HUDEP-2 (cell line): ENCODE results near the gene TEAD3.
"Not testable (repeated sequence)": the region's sequence is repeated elsewhere in the genome, so short reads cannot be mapped to it uniquely, and the experiment has no call there.

ENCODE experiments used
- DNase-seq, 76 experiments: peaks; one replicate each; lab custom pipeline; 2025; ENCODE audit not compliant: unreplicated experiment in 76 of 76; lab: John Stamatoyannopoulos, UW

Gene TEAD3

GRCh38 chr6:35452183-35453090 lies 44.4 kb downstream of the TEAD3 start, which contains the start of gene FANCE:
Gene FANCE, plus strand, starts transcription at chr6:35452338. Its CDS starts 208 bp downstream, at chr6:35452546.
- peak in 75 of 76 experiments; percentile 44 to 100 (median 96) for DNase-seq

- no peak for DNase-seq
Observed at GRCh38 chr6:35451354-35452182, 45.3 kb downstream of the TEAD3 start.

DNA sequence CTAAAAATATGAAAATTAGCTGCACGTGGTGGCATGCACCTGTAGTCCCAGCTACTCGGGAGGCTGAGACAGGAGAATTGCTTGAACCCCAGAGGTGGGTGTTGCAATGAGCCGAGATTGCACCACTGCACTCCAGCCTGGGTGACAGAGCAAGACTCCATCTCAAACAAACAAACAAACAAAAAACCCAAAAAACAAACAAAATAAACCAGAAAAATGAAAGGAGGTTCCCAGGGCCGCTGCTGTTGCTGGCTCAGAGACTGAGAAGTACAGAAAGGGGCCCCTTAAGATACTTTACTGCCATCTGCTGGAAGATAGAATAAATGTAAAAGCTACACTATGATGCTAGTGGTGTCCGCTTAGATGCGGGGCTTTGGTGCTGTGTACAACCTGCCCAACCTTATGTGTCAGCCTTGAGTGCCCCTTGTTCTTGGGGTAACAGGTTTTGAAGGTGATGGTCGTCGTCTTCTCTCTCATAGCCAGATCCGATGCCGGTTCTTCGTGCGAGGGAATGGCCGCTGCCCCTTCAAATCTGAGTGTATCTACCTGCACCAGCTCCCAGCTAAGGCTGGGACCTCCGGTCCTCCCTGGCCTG lies 47.5 kb downstream of the TEAD3 start:
- peak in 31 of 76 experiments; percentile 12 to 84 (median 59) for DNase-seq

DNA sequence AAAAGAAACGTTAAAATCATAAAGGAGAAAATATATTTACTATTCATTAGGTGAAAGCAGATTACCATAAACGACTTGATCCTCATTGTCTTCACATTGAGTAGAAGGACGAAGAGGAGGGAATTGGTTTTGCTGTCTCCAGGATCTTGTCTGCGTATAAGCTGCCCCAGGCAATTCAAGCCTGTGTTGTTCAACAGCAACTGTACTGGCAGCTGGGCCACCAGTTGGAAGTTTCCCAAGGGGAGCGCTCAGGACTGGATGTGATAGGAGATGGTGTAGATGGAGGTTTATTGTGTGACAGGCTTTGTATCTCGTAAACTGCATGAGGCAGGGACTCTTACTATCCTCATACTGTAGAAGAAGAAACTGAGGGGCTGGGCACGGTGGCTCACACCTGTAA lies 48.7 kb downstream of the TEAD3 start:
- DNase-seq = no peak

- DNase-seq = no peak
Observed at GRCh38 chr6:35445691-35446090, 51.2 kb downstream of the TEAD3 start.

GRCh38 chr6:35443341-35444030 lies 53.4 kb downstream of the TEAD3 start:
- DNase-seq = no peak

GRCh38 chr6:35442693-35443092 lies 54.2 kb downstream of the TEAD3 start:
- DNase-seq = no peak

DNA sequence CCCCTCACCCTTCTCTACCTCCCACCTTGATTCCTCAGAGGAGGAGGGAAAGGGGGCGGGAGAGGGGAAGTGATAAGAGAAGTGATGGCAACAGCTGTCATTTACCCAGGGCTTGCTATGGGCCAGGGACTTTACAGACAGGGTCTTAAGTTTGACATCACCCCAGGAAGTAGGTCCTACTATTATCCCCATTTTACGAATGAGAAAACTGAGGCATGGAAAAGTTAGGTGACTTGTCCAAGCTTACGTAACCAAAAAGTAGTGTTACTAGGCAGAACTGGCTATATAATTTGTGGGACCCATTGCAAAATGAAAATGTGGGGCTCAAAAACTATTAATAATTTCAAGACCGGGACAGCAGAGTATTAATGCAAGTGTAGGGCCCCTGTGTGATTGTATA lies 55.2 kb downstream of the TEAD3 start:
- DNase-seq = no peak

GRCh38 chr6:35441205-35441604 lies 55.7 kb downstream of the TEAD3 start:
- no peak for DNase-seq

DNA sequence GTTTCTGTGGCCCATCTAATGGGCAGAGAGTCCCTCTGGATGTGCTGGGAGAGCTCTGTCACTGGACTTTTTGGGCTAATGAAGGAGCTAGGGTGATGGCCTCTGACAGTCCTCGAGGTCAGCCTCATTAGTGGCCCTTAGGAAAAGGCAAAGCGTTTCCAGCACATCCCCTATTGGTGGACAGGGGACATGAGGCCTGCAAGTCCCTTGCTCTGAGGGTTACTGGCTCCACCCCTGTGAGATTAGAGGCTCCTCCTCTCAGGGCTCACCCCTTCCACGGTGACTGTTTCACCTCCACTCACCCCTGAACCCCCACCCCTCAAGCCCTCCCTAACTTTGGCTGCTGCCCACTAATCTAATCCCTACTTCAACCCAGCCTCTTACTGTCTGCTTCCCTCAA lies 57.6 kb downstream of the TEAD3 start:
- peak in 2 of 76 experiments; percentile 11 for DNase-seq

DNA sequence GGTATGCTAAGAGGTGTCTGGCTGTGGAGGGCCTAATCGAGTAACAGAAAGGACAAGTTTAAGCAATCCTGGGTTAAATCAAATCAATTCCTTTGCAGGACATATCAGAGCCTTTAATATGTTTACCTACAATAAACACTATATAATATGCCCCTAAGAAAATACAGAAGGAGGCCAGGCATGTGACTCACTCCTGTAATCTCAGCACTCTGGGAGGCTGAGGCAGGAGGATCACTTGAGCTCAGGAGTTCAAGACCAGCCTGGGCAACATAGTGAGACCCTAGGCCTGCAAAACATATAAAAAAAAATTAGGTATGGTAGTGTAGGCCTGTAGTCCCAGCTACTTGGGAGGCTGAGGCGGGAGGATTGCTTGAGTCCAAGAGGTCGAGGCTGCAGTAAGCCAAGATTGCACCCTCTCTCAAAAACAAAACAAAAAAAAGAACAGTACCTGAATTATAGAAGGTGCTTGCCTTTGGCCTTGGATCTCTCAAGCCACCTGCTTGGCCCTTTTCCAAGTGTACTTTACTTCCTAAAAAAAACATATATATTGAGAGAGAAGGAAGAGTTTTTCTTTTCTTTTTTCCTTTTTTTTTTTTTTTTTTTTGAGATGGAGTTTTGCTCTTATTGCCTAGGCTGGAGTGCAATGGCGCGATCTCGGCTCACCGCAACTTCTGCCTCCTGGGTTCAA lies 58.4 kb downstream of the TEAD3 start:
- DNase-seq = not testable (repeated sequence)

DNA sequence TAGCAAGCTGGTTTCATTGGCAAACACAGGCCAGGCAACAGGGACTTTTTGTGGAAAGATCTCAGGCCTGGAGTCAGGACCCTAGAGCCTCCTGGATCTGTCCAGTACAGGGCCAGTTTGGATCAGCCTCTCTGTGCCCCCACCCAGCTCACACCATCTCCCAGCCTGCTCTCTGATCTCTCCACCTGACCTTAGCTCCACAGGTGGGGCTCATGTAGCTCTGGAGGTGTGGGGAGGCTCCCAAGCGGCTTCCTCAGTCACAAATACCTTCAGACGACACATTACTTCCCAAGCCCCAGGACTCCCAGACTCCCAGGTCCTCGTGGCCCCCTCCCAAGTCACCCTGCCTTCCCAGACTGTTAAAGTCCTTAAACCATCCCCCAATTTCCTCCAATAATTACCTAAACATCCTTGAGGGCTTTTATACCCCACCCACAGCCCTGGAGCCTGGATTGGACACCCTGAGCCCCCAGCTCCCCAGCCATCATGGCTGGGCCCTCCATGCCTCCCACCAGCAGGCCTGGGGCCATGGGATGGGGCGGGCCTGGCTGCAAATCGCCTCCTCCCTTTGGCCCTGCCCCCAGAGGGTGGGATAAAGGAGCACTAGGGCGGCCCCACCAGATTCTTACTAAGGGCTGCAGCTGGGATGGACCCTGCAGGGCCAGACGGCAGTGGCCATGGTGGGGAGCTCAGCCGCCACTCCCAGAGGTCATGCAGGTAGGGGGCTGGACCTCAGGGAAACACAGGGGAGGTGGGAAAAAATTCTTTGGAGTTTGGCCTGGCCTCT lies 60.6 kb downstream of the TEAD3 start:
- no peak for DNase-seq

GRCh38 chr6:35435074-35435837 lies 61.6 kb downstream of the TEAD3 start:
- peak in 9 of 76 experiments; percentile 10 to 32 (median 15) for DNase-seq

DNA sequence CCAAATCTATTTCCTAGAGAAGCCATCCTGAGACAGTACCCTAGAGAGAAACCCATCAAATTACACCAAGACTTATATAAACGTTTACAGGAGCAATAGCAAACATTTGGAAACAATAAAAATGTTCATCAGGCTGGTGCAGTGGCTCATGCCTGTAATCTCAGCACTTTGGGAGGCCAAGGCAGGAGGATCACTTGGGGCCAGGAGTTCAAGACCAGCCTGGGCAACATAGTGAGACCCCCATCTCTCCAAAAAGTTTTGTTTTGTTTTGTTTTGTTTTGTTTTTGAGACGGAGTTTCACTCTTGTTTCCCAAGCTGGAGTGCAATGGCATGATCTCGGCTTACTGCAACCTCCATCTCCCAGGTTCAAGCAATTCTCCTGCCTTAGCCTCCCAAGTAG lies 64.2 kb downstream of the TEAD3 start:
- not testable (repeated sequence) for DNase-seq

GRCh38 chr6:35432291-35432690 lies 64.6 kb downstream of the TEAD3 start:
- DNase-seq = no peak

GRCh38 chr6:35429463-35429862 lies 67.4 kb downstream of the TEAD3 start:
- DNase-seq = no peak

DNA sequence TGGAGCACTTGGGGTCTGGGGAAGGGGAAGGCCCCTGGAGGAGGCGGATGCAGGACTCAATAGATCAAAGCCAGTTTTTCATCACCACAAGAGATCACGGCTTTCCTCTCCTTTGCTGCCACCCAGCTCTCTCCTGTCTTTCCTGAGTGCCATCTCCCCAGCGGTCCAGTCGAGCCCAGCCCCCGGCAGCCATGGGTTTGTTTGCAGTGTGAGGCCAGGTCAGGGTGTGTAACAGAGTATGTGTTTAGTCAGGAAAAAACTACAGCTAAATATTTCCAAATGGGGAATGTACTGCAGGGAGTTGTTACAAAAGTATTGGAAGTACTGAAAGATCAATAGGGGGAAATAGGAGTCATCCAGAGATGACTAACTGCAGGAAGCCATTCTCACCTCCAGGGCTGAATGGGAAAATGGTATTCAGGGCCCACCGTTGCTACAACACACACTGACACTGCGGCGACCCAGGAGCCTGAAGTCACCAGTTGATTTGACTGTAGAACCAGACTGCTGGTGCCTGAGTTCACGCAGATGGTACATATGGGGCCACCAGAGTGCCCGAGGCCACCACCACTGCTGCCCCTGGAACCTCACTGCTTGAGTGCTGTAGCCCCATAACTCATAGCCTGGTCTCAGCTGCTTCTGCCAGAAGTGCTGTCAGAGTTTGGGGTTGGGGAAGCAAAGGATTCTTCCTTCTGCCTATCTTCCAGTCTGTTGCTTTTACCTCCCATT lies 68.3 kb downstream of the TEAD3 start:
- no peak for DNase-seq

DNA sequence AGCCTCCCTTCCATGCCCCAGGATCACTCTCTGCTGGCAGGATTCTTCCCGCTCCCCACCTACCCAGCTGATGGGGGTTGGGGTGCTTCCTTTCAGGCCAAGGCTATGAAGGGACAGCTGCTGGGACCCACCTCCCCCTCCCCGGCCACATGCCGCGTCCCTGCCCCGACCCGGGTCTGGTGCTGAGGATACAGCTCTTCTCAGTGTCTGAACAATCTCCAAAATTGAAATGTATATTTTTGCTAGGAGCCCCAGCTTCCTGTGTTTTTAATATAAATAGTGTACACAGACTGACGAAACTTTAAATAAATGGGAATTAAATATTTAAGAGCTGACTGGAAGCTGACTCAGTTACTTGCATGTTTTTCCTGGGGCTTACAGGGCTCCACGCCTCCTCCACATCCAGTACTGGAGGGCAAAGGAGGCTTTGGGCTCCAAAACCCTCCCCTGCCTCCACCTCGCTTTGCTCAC lies 69.0 kb downstream of the TEAD3 start:
- DNase-seq = no peak
